H1 (cell line): ENCODE results near the gene ATP2B3. TPM values are rescaled to one million over a fixed set of nuclear protein-coding genes. Genes with fewer than 3 reads are reported as not detected.

Source experiments
- RFX5 ChIP-seq: IDR thresholded peaks from 2 replicates; pipeline ENCODE4 v1.6.1; 2011; ENCODE audit warnings: low read depth, low read length, improper control_type of control experiment, borderline replicate concordance
- TEAD4 ChIP-seq: IDR thresholded peaks from 2 replicates; pipeline ENCODE4 v1.6.1; 2012; ENCODE audit warnings: low read depth, low read length, inconsistent platforms, mixed read lengths
- polyA plus RNA-seq, 7 experiments: library from polyadenylated mRNA; depleted of rRNA in 3 of 7; stranded (reverse) in 5 of 7; unstranded in 2 of 7; fragments of >200 nt in 5 of 7; fragments of 200-250 nt in 2 of 7; gene quantifications; 1 replicate in 5 of 7; 2 replicates in 1 of 7; 4 replicates in 1 of 7; pipeline versions ENCODE4 v1.2.1 to v1.2.3, GENCODE V29; 2011 to 2013; ENCODE audit warnings: missing spikeins in 2 of 7, mixed read lengths in 2 of 7
- total RNA-seq: library from RNA; stranded (reverse); fragmentation: NEBNext Ultra II Directional; extraction: Animal tissue kit (Norgen Biotek cat#: 25700); gene quantifications from 2 replicates; pipeline ENCODE4 v1.2.1, GENCODE V29; 2021

The ATP2B3 gene
- total and polyA plus RNA-seq, 2 of the 8 experiments (the other 6 are each of a cell fraction or from before 2014, with no cell fraction given), result 0.14 to 0.19 TPM

DNA sequence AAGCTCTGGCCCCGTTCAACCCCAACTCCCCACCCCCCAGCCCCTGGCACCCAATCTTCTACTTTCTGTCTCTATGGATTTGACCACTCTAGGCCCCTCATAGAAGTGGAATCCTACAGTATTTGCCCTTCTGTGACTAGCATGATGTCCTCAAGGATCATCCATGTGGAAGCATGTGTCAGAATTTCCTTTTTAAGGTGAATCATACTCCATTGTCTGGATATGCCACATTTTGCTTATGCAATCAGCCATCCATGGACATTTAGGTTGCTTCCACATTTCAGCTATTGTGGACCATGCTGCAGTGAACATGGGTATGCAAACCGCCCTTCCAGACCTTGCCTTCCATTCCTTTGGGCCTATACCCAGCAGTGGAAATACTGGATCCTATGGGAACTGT lies 66.0 kb downstream of the ATP2B3 start (continued):
- no peak for TF ChIP-seq RFX5
- TF ChIP-seq TEAD4, result no peak
